Endometrial microvascular endothelial cells (primary cell): ENCODE data around the gene FER. TPM values are rescaled to one million over a fixed set of nuclear protein-coding genes. Genes with fewer than 3 reads are reported as not detected.
"Not testable (repeated sequence)": the region's sequence is repeated elsewhere in the genome, so short reads cannot be mapped to it uniquely, and the experiment has no call there.

Source experiments
- in situ Hi-C: cut with HindIII; loops from 2 replicates; pipeline ENCODE4 v1.10.0; 2017; ENCODE audit warnings: low sequenced_read_pairs, low pct_unique_long_range_greater_than_20kb; ENCODE audit errors: inconsistent ontology term
- total RNA-seq: library from RNA; depleted of rRNA; stranded (reverse); fragments of >200 nt; gene quantifications from one replicate; pipeline ENCODE4 v1.2.3, GENCODE V29; 2015; ENCODE audit errors: inconsistent ontology term

FER gene
- total RNA-seq, 1 donor from 2014 or later, result 21.9 TPM

GRCh38 chr5:108992396-108993085 is 244.8 kb downstream of the FER start:
- in situ Hi-C loops, result not testable (repeated sequence)

GRCh38 chr5:108993440-108993839 is 245.7 kb downstream of the FER start:
- in situ Hi-C loops, result not testable (repeated sequence)

GRCh38 chr5:108997720-108998119 is 250.0 kb downstream of the FER start:
- in situ Hi-C loops, result no loop called here

- in situ Hi-C loops, result no loop called here
Observed at GRCh38 chr5:108998216-108998615, 250.5 kb downstream of the FER start.

GRCh38 chr5:109003928-109004327 is 256.2 kb downstream of the FER start:
- in situ Hi-C loops, result no loop called here

GRCh38 chr5:109005297-109006009 is 257.8 kb downstream of the FER start:
- in situ Hi-C loops, result no loop called here

- in situ Hi-C loops, result no loop called here
Observed at GRCh38 chr5:109006129-109006528, 258.4 kb downstream of the FER start.

GRCh38 chr5:109016300-109016699 is 268.6 kb downstream of the FER start:
- in situ Hi-C loops, result no loop called here

- in situ Hi-C loops, result no loop called here
Observed at GRCh38 chr5:109022056-109022455, 274.4 kb downstream of the FER start.

GRCh38 chr5:109025729-109026128 is 278.0 kb downstream of the FER start:
- in situ Hi-C loops, result not testable (repeated sequence)

GRCh38 chr5:109027983-109028607 is 280.4 kb downstream of the FER start:
- in situ Hi-C loops, result no loop called here

GRCh38 chr5:109028608-109029299 is 281.1 kb downstream of the FER start:
- in situ Hi-C loops, result no loop called here

GRCh38 chr5:109029847-109030246 is 282.1 kb downstream of the FER start:
- in situ Hi-C loops, result no loop called here

GRCh38 chr5:109030360-109031143 is 282.9 kb downstream of the FER start:
- in situ Hi-C loops, result no loop called here

GRCh38 chr5:109034306-109034705 is 286.6 kb downstream of the FER start:
- in situ Hi-C loops, result no loop called here

GRCh38 chr5:109035436-109035835 is 287.7 kb downstream of the FER start:
- in situ Hi-C loops, result no loop called here

GRCh38 chr5:109038209-109038840 is 290.6 kb downstream of the FER start:
- in situ Hi-C loops, result no loop called here

GRCh38 chr5:109041317-109041716 is 293.6 kb downstream of the FER start:
- in situ Hi-C loops, result no loop called here
